ENCODE data around the gene AIFM3. TPM values are rescaled to one million over a fixed set of nuclear protein-coding genes. Genes with fewer than 3 reads are reported as not detected.
A peak's percentile ranks its signal among the peaks of the same experiment; 100 is the strongest.

AIFM3 gene, protein sequence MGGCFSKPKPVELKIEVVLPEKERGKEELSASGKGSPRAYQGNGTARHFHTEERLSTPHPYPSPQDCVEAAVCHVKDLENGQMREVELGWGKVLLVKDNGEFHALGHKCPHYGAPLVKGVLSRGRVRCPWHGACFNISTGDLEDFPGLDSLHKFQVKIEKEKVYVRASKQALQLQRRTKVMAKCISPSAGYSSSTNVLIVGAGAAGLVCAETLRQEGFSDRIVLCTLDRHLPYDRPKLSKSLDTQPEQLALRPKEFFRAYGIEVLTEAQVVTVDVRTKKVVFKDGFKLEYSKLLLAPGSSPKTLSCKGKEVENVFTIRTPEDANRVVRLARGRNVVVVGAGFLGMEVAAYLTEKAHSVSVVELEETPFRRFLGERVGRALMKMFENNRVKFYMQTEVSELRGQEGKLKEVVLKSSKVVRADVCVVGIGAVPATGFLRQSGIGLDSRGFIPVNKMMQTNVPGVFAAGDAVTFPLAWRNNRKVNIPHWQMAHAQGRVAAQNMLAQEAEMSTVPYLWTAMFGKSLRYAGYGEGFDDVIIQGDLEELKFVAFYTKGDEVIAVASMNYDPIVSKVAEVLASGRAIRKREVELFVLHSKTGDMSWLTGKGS
- total RNA-seq (2014; rRNA removed; shearing (Covaris generic)) (0.65 TPM in 1 of 2 replicates, not detected in the other), polyA plus RNA-seq (2016; fragmentation: Nextera tagmentation; extraction: Ambion mirVana) (0.16 TPM in 1 of 2 replicates, not detected in the other)

DNA sequence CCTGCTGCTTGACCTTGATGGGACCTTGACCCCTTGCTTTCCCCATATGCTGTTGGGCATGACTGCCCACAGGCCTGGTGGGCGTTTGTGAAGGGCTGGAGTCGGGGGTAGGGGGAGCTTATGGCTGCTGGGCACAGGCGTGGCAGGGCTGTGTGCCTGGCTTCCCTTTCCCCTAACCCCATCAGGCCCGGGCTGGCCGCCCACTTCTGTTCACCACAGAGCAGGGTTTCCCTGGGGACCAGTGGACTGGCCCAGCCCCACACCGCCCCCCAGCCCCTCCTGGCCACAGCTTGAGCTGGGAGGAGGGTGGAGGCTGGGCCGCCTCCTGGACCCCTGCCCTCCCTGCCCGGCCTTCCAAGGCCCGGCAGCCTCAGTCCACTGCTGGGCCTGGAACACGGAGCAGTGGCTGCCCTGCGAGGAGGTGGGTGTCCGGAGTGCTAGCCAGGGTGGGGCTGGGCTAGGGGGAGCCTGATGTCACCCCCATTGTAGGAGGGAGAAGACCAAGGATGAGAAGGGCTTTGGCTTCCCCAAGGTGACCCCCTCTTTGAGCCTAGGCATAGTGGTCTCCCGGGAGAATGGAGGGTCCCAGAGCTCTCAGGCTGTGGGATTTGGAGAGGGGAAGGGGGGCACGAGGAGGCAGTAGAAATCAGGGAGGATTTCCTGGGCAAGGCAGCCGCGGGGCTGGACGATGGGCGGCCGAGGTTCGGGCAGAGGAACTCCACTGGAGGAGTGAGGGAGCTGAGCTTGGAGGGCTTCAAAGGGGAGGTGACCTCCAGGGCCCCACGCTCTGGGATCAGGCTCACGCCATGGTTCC, at the start of gene AIFM3:
AIFM3 (plus strand) TSS at position 373 of the 814 bp plus-strand sequence. CDS start 690 bp downstream, outside the sequence.
- no peak for DNase-seq
- Histone ChIP-seq H3K27ac (no peak within 1 kb of the TSS), H3K4me1 (ENCODE audit: insufficient read depth) (no peaks in the 10 kb centered on the region), H3K4me2 (ENCODE audit: unreplicated experiment) (no peak within 1 kb of the TSS), H3K9me2 (ENCODE audit: insufficient read depth) (no peaks in the 10 kb centered on the region), H3K9me3 (ENCODE audit: low read depth) (no peaks in the 10 kb centered on the region), H3K36me3 (ENCODE audit: low read depth) (no peaks in the 10 kb centered on the region), H3F3A (ENCODE audit: insufficient read depth) (no peaks in the 10 kb centered on the region), H3K4me3 (no peak within 1 kb of the TSS), H3K27me3 (replicated peaks; ENCODE audit: insufficient read depth) (peaks cover 7% of the 10 kb centered on the region; the same call in 1 of the 2 replicates), H3K79me2 (ENCODE audit: insufficient read depth) (no peaks in the 10 kb centered on the region), H3K9ac (no peak within 1 kb of the TSS), H4K20me1 (ENCODE audit: insufficient read depth) (no peaks in the 10 kb centered on the region), H2AFZ (no peak within 1 kb of the TSS)
- in situ Hi-C loops (cut with MboI): no loop called here
- TF ChIP-seq EZH2 (IDR thresholded peaks at IDR 0.05; ENCODE audit: insufficient read depth, poor library complexity, severe bottlenecking) (no peak), EZH2phosphoT487 (IDR thresholded peaks at IDR 0.05; ENCODE audit: insufficient read depth, low read depth) (no peak)
- WGBS, 2 experiments (ENCODE audit: low coverage in 1 of 2, low lambda C conversion rate in 2 of 2, missing lambda C conversion rate in 2 of 2): 54 to 64% methylated on average over 19 to 22 of the region's 22 CpGs

DNA sequence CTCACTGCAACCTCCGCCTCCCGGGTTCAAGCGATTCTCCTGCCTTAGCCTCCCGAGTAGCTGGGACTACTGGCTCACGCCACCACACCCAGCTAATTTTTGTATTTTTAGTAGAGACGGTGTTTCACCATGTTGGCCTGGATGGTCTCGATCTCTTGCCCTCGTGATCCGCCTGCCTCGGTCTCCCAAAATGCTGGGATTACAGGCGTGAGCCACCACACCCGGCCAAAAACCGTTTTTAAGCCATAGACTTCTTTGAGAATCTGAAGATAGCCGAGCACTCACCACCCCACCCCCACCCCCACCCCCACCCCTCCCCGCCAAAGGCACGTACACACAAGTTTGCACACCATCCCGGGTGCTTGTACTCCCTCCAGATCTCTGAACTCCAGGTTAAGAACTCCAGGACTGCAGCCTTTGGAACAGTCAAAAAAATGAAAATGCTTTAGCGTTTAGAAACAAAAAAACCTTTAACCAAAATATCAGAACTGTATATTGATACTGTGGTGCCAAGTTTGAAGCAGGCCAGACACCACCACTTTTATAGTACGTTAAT, 48.3 kb upstream of the AIFM3 start:
- Histone ChIP-seq H3K27ac (peak overlapping the region; percentile 72), H3K9ac (peak overlapping the region; percentile 88), H3K79me2 (ENCODE audit: insufficient read depth) (peaks cover 64% of the 10 kb centered on the region), H3K9me3 (ENCODE audit: low read depth) (no peaks in the 10 kb centered on the region), H3K36me3 (ENCODE audit: low read depth) (no peaks in the 10 kb centered on the region), H2AFZ (peak overlapping the region; percentile 80; the same call in 1 of the 2 replicates), H3K4me2 (ENCODE audit: unreplicated experiment) (peak overlapping the region; percentile 99), H3K4me1 (ENCODE audit: insufficient read depth) (peaks cover 20% of the 10 kb centered on the region), H3K9me2 (ENCODE audit: insufficient read depth) (no peaks in the 10 kb centered on the region), H3K4me3 (peak overlapping the region; percentile 96), H3F3A (ENCODE audit: insufficient read depth) (peaks cover 26% of the 10 kb centered on the region; the same call in 1 of the 2 replicates), H4K20me1 (ENCODE audit: insufficient read depth) (peaks cover 19% of the 10 kb centered on the region), H3K27me3 (replicated peaks; ENCODE audit: insufficient read depth) (no peaks in the 10 kb centered on the region)
- WGBS, 2 experiments (ENCODE audit: low coverage in 1 of 2, low lambda C conversion rate in 2 of 2, missing lambda C conversion rate in 2 of 2): 0 to 1% methylated on average over 12 to 19 of the region's 19 CpGs
- TF ChIP-seq EZH2phosphoT487 (IDR thresholded peaks at IDR 0.05; ENCODE audit: insufficient read depth, low read depth) (no peak), EZH2 (IDR thresholded peaks at IDR 0.05; ENCODE audit: insufficient read depth, poor library complexity, severe bottlenecking) (no peak)
- DNase-seq: peak; percentile 42
- in situ Hi-C loops (cut with MboI): no loop called here

DNA sequence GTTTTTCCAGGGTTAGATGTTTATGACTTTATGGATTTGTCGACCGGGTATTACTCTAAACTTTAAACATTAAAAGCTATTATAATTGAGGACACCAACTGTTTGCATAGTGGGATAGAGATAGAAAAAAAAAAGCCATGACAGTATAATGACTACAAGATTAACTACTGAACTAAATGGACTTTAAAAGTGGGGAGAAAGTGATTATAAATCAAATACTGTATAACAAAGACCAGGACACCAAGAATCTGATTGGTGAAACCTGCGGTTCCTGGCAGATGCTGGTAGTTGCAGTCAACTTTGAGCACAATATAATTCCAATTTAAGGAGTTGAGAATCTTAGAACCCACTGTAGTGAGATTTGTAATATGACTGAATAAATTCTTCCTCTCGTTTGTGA, 47.3 kb upstream of the AIFM3 start:
- H4K20me1 ChIP-seq (ENCODE audit: insufficient read depth): peaks cover 19% of the 10 kb centered on the region

More for the DNA sequence above, 47.3 kb upstream of the AIFM3 start:
- DNase-seq: peak; percentile 37
- in situ Hi-C loops (cut with MboI): no loop called here
- H3K36me3 ChIP-seq (ENCODE audit: low read depth): no peaks in the 10 kb centered on the region
- TF ChIP-seq EZH2 (IDR thresholded peaks at IDR 0.05; ENCODE audit: insufficient read depth, poor library complexity, severe bottlenecking) (no peak), EZH2phosphoT487 (IDR thresholded peaks at IDR 0.05; ENCODE audit: insufficient read depth, low read depth) (no peak)
- H3K79me2 ChIP-seq (ENCODE audit: insufficient read depth): peaks cover 74% of the 10 kb centered on the region
- H3K9me2 ChIP-seq (ENCODE audit: insufficient read depth): no peaks in the 10 kb centered on the region
- H2AFZ ChIP-seq: no peak overlapping the region
- peak overlapping the region; percentile 88 for H3K9ac ChIP-seq
- no peaks in the 10 kb centered on the region for H3K27me3 ChIP-seq (replicated peaks; ENCODE audit: insufficient read depth)
- H3K27ac ChIP-seq: peak overlapping the region; percentile 17
- H3K4me2 ChIP-seq (ENCODE audit: unreplicated experiment): peak overlapping the region; percentile 99
- H3K4me3 ChIP-seq: peak overlapping the region; percentile 96
- peaks cover 26% of the 10 kb centered on the region; the same call in 1 of the 2 replicates for H3F3A ChIP-seq (ENCODE audit: insufficient read depth)
- peaks cover 20% of the 10 kb centered on the region for H3K4me1 ChIP-seq (ENCODE audit: insufficient read depth)
- WGBS, 2 experiments (ENCODE audit: low coverage in 1 of 2, low lambda C conversion rate in 2 of 2, missing lambda C conversion rate in 2 of 2): 2% methylated on average over 4 of the region's 4 CpGs
- no peaks in the 10 kb centered on the region for H3K9me3 ChIP-seq (ENCODE audit: low read depth)

Measured in GM23248 (cell line).